HG03354 (cell line): ENCODE results near the gene TTC36.
"Not testable (repeated sequence)": the region's sequence is repeated elsewhere in the genome, so short reads cannot be mapped to it uniquely, and the experiment has no call there.

ENCODE experiments used
- ATAC-seq: cut with Tn5 transposase; IDR thresholded peaks from one replicate; pipeline ENCODE4 v1.9.1; 2021; ENCODE audit warnings: mild to moderate bottlenecking; ENCODE audit not compliant: unreplicated experiment, poor library complexity, severe bottlenecking

TTC36 gene, protein sequence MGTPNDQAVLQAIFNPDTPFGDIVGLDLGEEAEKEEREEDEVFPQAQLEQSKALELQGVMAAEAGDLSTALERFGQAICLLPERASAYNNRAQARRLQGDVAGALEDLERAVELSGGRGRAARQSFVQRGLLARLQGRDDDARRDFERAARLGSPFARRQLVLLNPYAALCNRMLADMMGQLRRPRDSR

DNA sequence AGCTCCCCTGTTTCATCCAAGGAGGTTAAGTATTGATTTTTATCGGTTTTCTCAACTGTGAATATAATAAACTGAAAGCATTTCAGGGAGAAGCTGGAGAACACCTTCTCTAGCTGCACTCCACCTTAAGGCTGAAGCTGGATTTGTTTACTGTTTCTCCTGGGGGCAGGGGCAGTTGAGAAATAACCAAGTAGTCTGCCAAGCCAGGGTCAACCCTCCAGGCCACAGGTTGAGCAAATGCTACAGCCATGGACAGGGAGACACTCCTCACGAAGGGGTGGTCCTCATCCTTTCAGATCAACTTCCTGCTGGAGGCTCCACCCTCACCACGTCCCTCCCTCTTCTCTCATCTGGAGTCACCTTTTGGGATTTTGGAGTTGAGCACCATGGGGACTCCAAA is at the start of gene TTC36:
Gene TTC36, plus strand, starts transcription at position 366 of the 400 bp plus-strand sequence. Its CDS starts 21 bp downstream, at position 387.
- ATAC-seq, result no peak

DNA sequence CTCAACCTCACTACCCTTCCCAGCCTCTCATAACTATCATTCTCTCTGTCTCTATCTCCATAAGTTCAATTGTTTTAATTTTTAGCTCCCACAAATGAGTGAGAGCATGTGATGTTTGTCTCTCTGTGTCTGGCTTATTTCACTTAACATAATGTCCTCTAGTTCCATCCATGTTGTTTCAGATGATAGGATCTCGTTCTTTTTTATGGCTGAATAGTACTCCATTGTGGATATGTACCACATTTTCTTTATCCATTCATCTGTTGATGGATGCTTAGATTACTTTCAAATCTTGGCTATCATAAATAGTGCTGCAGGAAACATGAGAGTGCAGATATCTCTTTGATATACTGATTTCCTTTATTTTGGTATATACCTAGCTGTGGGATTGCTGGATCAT is 46.0 kb upstream of the TTC36 start:
- not testable (repeated sequence) for ATAC-seq

DNA sequence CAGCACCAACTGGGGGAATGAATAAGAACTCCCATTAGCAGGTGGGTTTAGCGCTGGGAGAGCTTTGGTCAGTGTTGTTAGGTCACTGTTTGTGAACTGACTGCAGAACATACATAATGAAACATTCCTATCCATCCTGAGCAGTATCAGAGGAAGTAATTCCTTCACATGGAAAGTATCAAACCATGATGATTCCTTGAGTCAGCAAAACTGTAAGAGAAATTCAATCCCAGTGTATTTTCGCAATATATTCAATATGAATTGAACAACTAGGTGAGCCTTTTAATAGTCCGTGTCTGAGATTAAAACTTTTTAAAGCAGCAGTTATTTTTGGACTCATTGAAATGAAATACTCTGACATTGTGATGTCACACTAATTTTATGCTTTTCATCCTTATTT is 42.9 kb upstream of the TTC36 start:
- ATAC-seq, result no peak

DNA sequence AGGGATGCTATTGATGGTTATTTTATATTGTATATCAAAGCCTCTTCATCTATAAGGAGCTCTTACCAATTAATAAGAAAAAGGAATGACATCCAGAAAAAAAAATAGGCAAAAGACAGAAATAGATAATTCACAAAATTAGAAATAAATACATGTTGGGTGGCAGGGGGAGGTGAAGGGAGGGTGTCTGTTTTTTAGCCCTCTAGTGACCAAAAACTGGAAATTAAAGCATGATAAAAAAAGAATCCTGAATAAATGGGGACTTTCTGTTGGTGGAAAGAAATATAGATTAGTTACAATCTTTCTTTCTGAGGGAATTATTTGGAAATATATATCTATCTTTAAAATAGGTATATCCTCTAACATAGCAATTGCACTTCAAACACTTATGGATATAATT is 42.0 kb upstream of the TTC36 start:
- no peak for ATAC-seq

DNA sequence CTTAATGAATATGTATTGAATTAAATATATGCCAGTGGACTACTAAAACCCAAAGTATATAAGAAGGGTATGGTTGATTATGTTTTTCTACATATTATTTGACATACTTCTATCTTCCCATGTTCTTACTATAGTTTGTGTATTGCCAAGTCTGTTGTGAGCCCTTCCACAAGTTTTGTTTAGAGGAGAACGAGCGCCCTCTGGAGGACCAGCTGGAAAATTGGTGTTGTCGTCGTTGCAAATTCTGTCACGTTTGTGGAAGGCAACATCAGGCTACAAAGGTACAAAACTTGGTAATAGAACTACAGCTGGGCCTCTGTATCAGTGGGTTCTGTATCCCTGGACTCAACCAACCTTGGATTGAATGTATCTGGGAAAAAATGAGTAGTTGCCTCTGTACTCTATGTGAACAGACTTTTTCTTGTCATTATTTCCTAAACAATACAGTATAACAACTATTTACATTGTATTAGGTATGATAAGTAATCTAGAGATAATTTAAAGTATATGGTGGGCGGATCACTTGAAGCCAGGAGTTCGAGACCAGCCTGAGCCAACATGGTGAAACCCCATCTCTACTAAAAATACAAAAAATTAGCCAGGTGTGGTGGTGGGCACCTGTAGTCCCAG is 38.7 kb upstream of the TTC36 start:
- ATAC-seq, result no peak

DNA sequence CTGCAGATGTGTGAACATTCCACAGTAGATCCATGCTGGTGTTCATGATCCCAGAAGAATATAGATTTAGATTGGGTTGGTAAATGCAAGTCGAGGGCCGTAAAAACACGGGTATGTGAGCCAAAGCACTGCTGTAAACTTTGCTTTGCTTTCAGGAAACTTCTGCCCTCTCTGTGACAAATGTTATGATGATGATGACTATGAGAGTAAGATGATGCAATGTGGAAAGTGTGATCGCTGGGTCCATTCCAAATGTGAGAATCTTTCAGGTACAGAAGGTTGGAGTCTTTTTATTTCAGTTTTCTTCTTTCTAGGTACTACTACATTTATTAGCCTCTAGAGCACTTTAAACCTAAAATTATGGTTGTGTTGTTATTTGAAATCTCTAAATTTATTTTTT is 36.2 kb upstream of the TTC36 start:
- ATAC-seq, result no peak

DNA sequence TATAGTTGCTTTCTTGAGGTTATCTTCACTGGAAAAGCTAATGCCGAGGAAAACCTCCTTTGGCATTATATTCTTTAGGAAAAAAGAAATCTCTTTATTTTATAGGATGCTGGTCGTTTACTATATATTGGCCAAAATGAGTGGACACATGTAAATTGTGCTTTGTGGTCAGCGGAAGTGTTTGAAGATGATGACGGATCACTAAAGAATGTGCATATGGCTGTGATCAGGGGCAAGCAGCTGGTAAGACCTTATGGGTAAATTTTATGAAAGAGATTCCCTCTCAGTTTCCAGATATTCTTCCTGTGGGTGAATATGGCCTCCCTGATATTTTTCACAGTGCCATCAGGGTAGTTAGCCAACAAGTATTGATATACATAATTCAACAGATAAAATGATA is 29.4 kb upstream of the TTC36 start:
- no peak for ATAC-seq

DNA sequence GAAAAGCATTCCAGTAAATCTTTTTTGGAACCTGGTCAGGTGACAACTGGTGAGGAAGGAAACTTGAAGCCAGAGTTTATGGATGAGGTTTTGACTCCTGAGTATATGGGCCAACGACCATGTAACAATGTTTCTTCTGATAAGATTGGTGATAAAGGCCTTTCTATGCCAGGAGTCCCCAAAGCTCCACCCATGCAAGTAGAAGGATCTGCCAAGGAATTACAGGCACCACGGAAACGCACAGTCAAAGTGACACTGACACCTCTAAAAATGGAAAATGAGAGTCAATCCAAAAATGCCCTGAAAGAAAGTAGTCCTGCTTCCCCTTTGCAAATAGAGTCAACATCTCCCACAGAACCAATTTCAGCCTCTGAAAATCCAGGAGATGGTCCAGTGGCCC is 24.1 kb upstream of the TTC36 start:
- ATAC-seq, result no peak

DNA sequence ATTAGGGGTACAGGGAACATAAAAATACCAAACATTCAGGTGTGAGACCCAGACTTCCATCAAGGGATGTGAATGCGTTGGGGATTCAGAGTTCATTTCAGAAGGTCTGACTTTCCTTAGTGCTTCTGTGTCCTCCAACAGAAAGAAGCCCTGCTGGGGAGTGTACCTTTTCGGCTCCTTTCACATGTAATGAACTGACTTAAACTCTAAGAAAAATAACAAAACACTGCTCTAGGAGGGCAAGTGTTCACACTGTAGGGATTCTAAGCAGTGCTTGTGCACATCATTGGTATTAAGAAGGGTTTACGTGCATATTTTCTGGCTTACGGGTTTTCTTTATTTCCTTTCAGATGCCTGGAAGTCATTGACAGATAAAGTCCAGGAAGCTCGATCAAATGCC is 15.7 kb upstream of the TTC36 start:
- ATAC-seq, result no peak

DNA sequence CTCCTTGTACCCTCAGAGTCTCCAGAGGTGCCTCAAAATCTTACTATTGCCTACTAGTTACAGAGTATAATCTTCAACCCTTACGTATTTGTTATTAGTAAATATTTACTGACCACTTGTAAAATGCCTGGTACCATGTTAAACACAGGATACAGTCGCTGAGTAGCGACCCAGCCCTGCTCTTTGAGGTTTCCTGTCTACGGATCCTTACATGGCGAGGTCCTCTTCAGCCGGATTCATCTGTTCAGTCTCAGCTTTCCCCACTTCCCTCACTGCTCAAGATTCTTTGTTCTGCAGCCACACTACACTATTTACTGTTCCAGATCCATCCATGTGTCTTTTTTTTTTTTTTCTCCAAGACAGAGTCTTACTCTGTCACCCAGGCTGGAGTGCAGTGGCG is 13.2 kb upstream of the TTC36 start:
- ATAC-seq, result no peak

DNA sequence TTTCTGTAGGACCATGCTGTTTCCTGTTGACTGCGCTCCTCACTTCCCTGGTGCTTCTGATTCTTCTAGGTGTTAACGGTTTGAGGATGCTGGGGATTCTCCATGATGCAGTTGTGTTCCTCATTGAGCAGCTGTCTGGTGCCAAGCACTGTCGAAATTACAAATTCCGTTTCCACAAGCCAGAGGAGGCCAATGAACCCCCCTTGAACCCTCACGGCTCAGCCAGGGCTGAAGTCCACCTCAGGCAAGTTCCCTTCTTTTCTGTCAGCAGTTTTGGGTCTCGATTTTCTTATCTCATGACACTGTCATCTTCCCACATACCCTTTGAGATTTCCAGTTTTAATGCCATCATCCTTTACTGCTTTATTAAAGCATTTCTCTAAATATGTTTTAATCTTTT is 7.7 kb upstream of the TTC36 start:
- no peak for ATAC-seq

DNA sequence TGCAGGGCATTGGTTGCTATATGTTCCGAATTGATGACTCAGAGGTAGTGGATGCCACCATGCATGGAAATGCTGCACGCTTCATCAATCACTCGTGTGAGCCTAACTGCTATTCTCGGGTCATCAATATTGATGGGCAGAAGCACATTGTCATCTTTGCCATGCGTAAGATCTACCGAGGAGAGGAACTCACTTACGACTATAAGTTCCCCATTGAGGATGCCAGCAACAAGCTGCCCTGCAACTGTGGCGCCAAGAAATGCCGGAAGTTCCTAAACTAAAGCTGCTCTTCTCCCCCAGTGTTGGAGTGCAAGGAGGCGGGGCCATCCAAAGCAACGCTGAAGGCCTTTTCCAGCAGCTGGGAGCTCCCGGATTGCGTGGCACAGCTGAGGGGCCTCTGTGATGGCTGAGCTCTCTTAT is 5.4 kb upstream of the TTC36 start:
- no peak for ATAC-seq

DNA sequence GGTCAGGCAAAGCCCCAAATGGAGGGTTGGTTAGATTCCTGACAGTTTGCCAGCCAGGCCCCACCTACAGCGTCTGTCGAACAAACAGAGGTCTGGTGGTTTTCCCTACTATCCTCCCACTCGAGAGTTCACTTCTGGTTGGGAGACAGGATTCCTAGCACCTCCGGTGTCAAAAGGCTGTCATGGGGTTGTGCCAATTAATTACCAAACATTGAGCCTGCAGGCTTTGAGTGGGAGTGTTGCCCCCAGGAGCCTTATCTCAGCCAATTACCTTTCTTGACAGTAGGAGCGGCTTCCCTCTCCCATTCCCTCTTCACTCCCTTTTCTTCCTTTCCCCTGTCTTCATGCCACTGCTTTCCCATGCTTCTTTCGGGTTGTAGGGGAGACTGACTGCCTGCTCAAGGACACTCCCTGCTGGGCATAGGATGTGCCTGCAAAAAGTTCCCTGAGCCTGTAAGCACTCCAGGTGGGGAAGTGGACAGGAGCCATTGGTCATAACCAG is 4.7 kb upstream of the TTC36 start:
- ATAC-seq, result no peak

DNA sequence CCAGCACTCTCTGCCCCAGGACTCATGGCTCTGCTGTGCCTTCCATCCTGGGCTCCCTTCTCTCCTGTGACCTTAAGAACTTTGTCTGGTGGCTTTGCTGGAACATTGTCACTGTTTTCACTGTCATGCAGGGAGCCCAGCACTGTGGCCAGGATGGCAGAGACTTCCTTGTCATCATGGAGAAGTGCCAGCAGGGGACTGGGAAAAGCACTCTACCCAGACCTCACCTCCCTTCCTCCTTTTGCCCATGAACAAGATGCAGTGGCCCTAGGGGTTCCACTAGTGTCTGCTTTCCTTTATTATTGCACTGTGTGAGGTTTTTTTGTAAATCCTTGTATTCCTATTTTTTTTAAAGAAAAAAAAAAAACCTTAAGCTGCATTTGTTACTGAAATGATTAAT is 2.9 kb upstream of the TTC36 start:
- ATAC-seq, result no peak

DNA sequence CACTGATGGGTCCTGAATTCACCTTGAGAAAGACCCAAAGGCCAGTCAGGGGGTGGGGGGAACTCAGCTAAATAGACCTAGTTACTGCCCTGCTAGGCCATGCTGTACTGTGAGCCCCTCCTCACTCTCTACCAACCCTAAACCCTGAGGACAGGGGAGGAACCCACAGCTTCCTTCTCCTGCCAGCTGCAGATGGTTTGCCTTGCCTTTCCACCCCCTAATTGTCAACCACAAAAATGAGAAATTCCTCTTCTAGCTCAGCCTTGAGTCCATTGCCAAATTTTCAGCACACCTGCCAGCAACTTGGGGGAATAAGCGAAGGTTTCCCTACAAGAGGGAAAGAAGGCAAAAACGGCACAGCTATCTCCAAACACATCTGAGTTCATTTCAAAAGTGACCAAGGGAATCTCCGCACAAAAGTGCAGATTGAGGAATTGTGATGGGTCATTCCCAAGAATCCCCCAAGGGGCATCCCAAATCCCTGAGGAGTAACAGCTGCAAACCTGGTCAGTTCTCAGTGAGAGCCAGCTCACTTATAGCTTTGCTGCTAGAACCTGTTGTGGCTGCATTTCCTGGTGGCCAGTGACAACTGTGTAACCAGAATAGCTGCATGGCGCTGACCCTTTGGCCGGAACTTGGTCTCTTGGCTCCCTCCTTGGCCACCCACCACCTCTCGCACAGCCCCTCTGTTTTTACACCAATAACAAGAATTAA is 2.4 kb upstream of the TTC36 start:
- ATAC-seq, result no peak

DNA sequence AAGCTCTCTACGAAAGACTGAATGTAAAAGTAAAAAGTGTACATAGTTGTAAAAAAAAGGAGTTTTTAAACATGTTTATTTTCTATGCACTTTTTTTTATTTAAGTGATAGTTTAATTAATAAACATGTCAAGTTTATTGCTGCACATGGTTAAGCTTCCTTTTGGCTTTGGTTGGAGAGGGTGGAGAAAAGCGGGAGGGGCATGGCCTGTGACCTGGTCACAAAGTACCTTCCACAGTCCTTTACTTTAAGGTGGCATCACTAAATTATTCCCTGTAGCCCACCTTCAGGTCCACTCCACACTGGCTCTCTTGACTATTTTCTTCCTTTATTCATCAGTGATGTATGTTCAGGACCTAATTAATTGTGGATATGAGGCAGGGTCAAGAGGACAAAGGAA is 586 bp upstream of the TTC36 start:
- ATAC-seq, result no peak

DNA sequence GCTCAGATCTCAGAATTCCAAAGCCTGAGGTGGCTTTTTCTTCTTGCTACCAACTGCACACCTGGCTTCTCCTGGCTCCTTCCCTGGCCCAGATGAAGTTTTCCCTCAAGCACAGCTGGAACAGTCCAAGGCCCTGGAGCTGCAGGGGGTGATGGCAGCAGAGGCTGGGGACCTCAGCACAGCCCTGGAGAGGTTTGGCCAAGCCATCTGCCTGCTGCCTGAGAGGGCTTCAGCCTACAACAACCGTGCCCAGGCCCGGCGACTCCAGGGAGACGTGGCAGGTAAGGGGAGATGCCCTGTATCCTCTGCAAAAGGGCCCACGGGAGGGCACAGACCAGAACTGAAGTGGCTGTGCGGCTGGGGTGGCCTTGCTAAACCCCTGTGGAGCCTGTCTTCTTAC is 1.2 kb downstream of the TTC36 start:
- ATAC-seq, result no peak

DNA sequence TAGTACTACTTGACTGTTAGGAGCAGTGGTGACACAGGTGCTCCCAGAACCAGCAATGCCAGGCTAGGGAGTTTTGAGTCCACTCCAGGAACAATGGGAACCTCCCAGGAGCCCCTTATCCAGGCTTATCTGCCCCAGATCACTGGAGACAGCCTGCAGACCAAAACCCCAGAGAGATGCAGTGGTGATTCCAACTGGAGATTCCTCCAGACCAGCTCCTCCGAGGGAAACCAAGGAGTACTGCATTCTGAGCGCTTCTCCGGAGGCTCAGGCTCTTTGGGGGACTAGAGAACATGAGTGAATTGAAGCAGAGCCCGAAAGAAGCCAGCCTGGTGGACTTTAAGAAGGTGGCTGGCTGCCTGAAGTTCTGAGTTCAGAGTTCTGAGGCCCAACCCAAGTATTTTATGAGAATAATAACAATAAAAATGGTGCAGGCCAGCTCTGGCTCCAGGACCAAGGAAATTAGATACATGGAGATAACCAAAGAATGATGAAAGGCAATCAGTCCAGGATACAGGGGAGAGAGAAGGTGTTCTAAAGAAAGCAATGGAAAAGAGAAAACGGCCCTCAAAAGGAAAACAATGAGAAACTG is 2.4 kb downstream of the TTC36 start:
- no peak for ATAC-seq

DNA sequence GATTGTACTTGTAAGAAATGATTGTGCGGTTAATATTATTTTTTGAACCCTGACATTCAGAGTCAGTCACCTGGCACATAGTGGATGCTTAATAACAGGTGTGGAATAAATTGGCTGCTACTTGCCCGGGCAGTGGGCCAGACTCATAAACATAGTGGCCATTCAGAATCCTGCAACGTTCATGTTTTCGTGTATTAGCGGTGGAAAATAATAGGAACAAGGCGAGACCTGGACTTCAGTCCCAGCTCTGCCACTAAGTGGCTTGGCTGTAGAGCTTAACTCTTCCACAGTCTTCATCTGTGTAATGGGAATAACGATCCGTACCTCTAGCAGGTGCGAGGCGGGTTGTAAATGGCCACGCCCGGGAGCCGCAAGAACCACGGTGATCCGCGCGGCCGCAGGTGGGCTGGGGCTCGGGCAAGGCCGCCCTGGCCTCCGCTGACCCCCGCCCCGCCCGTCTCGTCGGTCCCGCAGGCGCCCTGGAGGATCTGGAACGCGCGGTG is 3.0 kb downstream of the TTC36 start:
- ATAC-seq, result no peak
